NCI-H1930 (cell line): ENCODE data around the gene NAT9.

Experiments
- DNase-seq, 2 experiments: peaks; one replicate each; lab custom pipeline; 2025; lab: John Stamatoyannopoulos, UW

NAT9 gene

DNA sequence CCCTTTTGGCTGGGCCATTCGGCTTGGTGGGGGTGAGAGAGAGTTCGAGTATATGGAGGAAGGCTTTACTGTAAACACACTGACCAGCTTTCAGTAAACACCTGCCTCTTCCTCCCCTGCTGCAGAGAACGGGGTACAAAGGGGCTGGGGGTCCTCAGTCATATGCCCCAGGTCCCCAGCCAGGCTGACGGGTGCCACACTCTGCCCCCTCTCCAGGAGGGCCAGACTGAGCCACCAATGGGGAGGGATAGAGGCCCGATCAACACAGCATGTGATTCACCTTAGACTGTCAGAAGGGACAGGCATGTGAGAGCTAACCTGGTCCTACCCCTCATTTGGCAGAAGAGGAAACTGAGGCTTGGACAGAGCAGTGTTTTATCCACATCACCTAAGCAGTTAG, 14.7 kb downstream of the NAT9 start:
- DNase-seq: no peak

DNA sequence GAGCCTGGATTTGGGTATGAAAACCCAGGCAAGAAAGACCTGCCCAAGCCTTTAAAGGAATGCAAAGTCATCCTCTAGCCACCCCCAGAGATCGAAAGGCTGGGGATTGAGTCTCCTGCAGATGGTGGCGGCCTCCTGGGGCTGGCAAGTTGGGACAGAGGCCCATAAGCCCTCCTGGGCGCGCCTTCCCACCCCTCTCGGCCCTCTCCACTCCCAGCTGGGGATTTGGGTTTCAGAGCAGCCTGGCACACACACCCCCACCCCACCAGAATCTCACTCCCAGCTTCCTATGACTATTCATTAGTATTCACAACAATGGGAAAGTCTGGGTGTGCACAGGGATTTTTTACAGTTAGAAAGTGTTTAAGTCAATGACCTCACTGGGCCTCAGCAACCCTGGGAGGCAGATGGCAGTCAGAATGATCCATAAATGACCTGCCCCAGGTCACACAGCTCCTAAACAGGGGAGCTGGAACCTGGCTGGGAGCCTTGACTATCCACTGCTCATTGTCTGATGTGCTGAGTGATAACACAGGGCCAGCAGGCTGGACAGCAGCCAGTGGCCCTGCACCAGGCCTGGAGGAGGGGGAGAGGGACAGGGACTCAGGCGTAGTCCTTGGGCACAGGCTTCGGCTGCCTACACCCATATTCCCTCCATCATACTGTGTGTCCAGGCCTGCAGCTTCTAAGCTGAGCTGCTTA, 15.6 kb downstream of the NAT9 start:
- no peak for DNase-seq

DNA sequence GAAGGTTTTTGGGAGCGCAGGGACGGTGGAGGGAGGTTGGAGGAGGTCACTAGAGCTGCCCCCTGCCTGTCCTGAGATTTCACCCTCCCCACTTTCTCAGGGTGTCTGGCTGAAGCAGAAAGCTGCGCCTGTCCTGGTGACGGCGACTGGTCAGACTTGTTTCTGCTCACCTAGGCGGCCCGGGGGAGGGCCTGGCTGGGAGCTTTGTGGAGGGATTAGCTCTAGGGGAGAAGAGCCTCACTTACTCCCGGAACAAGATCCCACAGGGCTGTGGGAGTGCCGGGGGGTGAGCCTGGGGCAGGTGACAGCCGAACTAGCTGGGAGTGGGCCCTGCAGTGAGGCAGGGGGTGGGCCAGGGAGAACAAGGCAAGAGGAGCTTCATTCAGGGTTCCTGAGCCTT, 16.2 kb downstream of the NAT9 start:
- DNase-seq: no peak

DNA sequence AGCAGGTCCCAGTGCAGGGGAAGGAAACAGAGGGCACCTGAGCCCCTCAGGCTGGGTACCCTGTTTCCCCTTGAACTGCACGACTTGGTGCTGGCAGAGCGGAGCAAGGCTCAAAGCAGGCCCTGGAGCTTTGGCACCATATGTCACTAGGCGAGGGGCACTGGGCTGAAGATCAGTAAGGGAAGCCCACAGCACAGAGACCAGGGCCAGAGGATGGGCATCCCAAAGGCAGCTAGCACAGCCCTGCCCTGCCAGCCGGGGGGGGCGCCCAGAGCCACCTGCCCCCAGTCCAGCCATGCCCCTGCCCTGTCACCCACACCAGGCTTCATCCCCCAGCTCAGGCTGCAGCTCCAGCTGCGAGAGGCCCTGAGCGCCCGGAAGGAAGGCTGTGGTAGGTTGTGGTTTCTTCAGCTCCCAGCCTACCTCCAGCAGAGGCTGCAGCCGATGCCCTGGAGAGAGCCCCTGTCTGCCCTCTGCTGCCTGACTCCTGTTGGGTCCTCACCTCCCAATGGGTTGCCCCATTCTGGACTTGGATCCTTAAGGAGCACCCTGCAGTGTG, 16.8 kb downstream of the NAT9 start:
- no peak for DNase-seq

DNA sequence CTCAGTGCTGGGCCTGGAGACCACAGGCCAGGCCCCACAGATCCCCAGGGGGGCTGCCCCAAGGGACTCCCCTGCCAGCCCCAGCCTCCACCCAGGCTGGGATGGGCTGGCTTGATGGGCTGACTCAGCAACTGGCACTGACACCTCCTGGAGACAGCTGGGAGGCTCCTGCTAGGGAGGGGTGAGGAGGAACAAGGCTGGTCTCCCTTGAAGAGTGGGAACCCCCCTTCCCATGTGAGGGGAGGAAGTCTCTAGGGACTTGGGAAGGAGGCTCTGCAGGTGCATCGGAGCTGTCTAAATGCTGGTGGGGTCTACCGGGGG, 17.3 kb downstream of the NAT9 start:
- DNase-seq: no peak

DNA sequence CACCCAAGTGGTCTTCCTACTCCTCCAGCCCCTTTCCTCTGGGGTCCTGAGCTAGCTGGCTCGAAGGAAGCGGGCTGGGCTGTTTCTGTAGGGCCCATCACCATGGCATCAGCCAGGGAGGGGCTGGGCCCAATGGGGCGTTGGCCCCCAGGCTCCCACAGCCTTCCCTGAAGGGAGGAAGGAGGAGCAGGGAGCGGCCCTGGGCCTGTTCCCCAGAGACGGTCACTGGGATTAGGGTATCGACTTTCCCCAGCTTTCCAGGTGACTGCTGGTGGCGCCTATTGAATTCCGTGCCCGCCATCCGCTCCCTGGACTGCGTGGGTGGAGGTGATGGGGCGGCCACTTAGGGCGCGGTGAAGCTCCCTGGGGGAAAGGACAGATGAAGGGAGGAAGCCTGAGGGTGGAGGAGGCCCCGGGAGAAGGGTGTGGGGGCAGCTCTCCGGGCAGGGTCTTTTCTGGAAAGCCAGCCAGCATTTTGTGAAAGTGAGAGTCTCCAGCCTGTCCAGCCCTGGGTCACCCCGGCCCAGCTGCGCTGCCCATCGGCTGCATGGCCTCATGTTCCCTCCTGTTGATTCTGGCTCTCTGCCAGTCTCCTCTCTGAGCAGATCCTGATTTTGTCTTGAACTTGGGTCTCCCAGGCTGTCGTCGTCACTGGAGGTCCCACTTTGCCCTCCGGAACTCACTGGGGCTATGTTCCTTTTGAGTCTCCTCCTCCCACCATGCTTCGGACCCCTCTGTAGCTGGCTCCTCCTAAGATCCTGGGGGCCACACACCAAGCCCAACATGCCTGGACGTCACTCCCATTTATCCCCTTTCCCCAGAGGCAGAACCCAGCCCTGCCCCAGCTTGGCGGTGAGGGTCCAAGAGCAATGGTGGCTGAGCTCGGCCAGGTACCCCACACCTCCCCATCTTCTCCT, 18.0 kb downstream of the NAT9 start:
- DNase-seq: no peak

DNA sequence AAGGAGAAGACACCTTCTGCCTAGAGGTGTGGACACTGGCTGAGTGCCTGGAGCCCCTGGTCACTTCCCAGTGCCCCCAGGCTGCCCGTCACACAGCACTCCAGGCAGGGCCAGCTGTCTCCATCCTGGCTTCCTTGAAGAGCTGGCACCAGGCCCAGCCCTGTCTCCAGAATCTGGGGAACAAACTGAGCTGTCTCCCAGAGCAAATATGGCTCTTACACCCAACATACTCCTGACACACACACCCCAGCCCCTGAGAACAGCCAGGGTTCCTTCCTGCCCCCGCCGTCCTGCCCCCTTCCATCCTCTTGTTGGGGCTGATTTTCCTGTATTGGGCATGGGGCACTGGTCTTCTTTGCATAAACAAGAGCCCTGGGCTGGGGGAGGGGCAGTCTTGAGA, 18.6 kb downstream of the NAT9 start:
- DNase-seq: no peak

DNA sequence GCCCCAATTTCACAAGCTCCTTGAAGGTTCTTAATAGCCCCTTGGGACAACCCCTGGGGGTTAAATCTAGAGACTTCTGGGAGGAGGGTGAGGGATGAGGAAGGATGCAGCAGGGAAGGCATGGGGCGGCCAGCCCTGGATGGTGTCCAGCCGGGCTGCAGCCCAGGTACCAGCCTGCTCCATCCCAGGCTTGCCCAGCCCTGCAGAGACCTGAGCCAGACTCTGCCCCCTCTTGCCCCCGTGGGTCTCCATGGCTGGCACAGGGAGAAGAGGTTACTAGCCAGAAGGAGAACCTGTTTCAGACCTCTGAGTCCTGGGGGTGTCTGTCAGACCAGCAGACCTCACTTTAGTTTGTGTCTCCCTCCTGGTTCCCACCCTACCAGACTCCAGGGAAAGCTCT, 19.3 kb downstream of the NAT9 start:
- no peak for DNase-seq

DNA sequence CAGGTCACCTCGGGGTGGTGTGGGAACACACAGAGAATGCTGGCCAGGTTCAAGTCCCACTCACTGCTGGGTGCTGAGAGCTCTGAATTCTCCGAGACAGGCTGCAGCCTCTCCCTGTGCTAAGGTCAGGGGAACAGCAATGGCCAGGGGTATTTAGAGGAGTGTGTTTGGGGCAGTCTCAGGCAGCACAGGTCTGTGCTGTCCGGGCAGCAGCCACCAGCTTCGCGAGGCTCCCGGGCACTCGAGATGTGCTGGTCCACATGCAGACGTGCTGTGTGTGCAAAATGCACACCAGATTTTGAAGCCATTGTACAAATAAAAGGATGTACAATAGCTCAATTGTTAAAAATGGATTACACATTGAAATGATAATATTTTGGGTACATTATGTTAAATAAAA, 20.6 kb downstream of the NAT9 start:
- DNase-seq: no peak

DNA sequence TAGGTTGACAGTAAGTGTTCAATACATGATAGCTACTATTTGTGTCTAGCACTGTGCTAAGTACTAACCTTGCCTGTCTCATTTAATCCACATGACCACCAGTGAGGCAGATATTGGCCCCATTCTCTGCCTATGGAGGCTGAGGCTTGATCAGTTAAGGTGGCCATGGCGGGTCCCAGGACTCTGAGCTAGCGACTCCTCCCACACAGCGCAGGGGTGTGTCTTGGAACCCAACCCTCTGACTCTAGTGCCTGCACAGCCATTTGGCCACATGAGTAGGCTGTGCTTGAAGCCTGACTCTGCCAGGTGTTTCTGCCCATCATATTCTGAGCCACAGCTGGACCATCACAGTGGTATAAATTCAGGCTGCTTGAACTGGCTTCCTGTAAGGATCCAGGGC, 21.3 kb downstream of the NAT9 start:
- no peak for DNase-seq

DNA sequence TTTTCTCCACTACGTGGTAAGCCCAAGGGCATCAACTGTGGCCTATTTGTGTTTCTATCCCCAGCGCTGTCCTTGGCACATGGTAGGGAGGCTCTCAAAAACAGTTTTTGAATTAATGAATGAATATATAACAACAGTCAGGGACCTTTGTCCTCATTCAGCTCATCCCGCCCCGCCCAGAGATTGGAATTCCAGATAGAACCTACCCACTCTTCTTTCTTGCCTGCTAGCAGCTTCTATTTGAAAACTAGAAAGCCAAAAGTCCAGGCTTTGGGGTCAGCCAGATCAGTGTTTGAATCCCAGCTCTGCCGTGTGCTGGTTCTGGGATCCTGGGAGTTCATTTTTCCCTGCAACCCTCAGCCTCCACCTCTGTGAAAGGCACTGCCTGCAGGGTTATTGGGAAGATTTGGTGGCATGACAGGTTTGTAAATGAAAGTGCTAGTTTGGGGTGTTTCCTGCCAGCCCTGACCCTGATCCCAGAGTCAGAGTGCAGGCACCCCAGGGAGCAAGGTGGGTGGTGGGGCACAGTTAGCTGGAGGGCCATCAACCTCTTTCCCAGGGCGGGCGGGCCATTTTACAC, 23.2 kb downstream of the NAT9 start:
- no peak for DNase-seq

DNA sequence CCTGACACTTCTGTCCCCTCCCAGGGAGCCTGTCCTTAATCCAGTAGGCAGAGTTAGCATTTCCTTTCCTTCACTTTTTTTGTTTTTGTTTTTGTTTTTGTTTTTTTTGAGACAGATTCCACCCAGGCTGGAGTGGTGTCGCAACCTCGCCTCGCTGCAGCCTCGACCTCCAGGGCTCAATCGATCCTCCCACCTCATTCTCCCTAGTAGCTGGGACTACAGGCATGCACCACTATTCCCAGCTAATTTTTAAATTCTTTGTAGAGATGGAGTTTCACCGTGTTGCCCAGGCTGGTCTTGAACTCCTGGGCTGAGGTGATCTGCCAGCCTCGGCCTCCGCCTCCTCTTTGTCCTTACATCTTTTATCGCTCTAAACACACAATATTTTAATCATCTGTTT, 23.7 kb downstream of the NAT9 start:
- no peak for DNase-seq

DNA sequence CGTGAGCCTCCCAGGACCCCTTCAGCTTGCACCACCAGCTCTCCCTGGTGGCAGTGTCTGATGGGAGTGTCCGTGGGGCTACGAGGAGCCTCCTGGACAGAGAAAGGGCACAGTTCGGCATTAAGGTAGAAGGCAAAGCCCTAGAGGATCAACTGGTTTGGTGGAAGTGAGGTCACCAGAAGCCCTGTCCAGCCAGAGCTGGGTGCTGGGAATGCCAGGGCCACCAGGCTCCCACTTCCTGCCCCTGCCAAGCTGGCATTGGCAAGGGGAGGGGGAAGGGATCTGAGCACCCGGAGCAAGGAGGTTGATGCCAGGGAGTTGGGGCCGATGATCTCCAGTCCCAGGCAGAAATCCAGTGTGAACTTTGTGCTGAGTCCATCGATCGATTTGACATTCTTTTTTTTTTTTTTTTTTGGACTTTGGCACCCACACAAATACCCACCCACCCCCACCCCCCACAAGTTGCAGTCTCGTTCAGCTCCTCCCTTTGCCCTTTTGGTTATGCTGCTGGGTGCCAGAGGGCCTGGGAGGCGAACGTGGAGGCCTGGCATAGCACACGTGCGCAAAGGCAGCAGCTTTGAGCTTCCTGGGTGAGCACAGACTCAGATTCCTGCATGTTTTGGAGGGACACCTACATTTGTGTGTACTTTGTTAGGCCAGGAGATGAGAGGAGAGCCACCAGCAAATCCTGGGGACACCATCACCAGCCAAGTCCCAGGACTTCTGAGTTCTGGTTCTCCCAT, 25.6 kb downstream of the NAT9 start:
- DNase-seq: no peak

DNA sequence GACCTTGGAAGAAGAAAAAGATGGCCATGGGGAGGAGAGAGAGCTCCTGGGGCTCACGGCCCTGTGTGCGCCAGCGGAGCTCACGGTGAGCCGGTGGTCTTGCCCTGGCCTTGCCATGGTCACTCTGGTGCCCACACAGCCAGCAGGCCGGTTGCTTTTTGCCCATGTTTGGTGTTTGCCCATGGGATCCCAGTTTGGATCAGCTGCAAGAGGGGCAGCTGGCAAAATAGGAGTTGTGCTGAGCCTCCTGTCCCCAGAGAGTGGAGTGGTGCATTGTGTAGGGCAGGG, 26.2 kb downstream of the NAT9 start:
- DNase-seq: no peak

DNA sequence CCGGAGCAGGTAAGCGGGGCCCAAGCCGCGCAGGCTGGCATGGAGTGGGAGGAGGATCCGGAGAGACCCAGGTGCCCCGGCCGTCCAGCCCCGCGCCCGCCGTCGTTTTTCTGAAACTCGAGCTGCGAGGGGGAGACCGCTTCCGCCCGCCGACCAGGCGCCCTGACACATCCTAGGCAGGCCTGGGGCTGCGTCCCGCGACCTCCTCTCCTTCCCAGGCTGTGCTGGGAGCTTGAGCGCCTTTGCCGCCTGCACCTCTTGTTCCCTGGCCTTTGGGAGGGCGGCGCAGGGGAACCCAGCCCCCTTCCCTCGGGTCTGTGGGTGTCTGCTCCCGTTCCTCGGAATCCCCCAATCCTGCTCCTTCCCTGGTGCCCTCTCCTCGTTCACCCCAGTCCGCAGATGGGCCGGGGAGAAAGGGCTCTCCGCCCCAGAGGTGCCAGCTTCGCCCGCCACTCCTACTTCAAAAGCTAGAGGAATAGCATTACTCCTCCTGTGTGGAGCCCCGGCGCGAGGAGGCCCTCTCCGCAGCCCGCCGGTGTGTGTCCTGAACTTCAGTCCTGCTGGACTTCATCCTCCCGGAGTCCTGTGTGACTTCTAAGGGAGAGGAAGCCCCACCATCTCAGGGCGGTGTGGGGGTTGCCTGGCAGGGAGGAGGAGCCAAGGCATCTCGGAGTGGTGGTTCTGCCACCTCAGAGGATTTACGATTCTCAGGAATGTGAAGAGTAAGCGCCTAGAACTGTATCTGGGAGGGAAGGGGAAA, 26.7 kb downstream of the NAT9 start:
- no peak for DNase-seq

DNA sequence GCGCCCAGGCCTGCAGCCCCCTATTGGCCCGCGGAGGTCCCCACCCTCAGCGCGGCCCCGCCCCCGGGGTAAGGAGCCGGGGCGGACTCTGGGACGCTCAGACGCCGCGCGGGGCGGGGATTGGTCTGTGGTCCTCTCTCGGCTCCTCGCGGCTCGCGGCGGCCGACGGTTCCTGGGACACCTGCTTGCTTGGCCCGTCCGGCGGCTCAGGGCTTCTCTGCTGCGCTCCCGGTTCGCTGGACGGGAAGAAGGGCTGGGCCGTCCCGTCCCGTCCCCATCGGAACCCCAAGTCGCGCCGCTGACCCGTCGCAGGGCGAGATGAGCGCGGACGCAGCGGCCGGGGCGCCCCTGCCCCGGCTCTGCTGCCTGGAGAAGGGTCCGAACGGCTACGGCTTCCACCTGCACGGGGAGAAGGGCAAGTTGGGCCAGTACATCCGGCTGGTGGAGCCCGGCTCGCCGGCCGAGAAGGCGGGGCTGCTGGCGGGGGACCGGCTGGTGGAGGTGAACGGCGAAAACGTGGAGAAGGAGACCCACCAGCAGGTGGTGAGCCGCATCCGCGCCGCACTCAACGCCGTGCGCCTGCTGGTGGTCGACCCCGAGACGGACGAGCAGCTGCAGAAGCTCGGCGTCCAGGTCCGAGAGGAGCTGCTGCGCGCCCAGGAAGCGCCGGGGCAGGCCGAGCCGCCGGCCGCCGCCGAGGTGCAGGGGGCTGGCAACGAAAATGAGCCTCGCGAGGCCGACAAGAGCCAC, 27.4 kb downstream of the NAT9 start, which contains the start of gene NHERF1:
Gene NHERF1, plus strand, starts transcription at position 100 of the 750 bp plus-strand sequence. Its CDS starts 219 bp downstream, at position 319.
- DNase-seq: peak; percentile 93 to 98

DNA sequence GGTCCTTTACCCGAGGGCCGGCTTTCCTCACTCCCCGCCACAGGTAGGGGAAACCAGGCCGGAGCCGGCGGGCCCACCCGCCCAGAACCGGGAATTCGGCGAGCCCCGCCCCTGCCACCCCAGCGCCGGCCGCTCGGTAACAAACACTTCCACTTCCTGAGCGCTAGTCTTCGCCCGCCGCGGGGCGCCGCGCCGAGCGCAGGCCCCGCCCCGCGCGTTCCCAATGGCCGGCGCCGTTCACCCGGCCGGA, 27.9 kb downstream of the NAT9 start:
- DNase-seq: no peak

DNA sequence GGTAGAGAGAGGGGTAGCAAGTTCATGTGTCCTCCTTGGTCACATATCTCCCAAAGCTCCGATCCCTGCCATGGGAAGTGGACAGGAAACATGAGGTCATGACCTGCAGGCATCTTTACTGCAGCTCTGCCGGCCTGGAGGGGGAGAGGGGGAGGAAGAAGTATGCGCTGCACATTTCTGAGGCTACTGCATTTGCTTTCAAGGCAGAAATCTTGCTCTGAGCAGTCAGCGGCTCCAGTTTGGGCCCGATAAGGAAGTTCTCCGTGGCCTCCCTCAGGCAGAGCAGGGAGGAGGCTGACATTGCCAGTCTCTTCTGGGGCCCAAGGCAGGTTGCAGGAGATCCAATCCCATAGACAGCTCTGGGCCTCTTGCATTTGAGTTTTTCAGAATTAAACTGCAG, 29.2 kb downstream of the NAT9 start:
- DNase-seq: no peak

DNA sequence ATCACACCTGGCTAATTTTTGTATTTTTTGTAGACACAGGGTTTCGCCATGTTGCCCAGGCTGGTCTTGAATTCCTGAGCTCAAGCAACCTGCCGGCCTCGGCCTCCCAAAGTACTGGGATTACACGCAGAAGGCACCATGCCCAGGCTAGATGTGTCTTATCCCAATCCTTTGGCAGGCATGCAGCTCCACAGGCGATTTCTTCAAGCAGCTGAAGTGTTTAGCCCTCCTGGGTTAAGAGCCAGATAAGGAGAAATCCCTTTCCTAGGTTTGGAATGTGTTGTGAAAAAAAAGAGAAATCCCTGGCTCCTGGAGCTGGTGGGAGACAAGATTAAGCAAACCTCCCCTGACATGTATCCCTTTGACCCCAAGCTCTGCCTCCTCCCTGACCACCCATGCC, 29.8 kb downstream of the NAT9 start:
- DNase-seq: no peak

DNA sequence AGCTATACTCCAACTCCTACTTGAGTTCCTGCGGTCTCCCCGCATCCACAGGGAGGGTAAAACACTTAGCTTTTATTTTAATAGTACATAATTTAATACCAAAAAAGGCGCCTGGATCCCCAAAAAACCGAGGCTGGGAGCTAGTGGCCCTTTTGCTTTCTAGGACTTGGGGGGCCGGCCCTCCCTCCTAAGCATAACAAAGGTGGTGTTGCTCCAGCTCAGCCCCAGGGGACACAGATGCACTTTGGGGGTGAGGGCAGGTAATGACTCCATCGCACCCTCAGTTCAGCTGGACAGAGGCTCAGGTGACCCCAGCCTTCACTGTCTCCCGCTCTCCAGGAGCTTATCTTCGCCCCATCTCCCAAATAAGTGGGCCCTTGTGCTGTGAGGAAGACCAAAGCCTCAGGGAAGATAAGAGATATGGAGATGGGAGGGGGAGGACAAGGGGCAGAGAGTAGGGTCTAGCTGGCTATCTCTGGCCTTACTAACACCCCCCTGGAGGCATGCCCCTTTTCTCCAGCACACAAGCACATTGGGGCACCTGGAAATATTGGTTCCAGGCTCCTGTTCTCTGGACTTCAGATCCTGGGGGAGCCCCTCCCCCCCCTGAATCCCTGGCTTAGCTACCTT, 30.5 kb downstream of the NAT9 start:
- DNase-seq: no peak
